ENCODE measurements around the gene RNF113A.
"Not testable (repeated sequence)": the region's sequence is repeated elsewhere in the genome, so short reads cannot be mapped to it uniquely, and the experiment has no call there.

The RNF113A gene

DNA sequence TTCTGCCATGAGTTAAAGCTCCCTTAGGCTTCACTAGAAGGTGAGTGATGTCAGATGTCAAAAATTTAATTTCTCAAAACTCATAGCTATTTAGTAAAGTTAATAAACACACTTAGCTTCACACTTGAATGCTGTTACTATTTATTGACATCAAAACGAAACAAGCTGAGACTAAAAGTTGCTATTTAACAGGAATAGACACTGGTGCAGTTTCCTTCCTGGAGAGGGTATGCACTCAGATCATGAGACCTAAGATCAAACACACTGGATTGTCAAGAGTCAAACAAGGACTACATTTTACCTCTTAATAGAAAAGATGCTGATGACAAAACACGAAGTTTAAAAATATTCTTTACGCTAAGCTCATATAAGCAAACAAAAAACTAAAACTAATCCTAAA lies 37.6 kb downstream of the RNF113A start:
- DNase-seq (ENCODE audit: low read depth): no peak

DNA sequence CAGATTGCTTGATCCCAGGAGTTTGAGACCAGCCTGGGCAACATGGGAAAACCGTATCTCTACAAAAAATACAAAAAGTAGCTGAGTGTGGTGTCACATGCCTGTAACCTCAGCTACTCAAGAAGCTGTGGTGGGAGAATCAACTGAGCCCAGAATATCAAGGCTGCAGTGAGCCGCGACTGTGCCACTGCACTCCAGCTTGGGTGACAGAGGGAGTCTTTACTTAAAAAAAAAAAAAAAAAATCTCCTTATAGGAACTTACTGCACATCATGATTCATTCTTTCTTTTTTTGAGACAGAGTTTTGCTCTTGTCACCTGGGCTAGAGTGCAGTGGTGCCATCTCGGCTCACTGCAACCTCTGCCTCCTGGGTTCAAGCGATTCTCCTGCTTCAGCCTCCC lies 43.1 kb downstream of the RNF113A start:
- DNase-seq (ENCODE audit: low read depth): no peak

DNA sequence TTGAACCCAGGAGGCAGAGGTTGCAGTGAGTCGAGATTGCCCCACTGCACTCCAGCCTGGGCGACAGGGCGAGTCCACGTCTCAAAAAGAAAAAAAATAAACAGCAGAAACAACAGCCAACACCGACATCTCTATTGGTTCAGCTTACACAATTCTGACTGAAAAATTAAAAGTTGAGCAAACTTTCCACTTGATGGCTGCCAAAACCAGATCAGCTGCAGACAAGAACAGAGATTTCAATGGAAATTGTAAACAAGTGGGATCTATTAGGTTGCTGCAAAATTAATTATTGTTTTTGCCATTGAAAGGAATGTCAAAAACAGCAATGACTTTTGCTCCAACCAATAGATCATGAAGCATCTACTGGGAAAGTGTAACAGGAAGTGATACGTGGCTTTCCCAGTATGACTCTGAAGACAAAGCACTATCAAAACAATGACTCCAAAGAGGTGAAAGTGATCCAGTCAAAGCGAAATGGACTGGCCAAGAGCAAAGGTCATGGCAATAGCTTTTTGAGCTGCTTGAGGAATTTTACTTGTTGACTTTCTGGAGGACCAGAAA lies 45.1 kb downstream of the RNF113A start:
- DNase-seq (ENCODE audit: low read depth): no peak

DNA sequence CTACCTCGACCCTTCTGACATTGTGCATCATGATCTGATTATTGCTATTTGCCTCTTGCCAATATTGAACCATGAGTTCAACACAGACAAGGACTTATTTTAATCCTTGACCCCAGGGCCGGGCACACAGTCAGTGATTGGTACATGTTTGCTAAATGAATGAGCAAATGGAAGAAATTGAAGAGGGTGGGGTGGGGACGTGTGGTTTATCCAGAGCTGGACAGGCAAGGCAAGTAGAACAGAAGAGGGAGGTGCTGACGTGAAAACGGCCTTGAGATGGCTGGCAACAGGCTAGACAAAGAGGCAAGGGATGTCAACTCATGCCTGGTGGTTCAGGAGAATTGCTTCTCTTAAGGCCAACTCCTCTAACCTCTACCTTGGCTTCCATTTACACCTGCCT lies 47.3 kb downstream of the RNF113A start:
- not testable (repeated sequence) for DNase-seq (ENCODE audit: low read depth)

DNA sequence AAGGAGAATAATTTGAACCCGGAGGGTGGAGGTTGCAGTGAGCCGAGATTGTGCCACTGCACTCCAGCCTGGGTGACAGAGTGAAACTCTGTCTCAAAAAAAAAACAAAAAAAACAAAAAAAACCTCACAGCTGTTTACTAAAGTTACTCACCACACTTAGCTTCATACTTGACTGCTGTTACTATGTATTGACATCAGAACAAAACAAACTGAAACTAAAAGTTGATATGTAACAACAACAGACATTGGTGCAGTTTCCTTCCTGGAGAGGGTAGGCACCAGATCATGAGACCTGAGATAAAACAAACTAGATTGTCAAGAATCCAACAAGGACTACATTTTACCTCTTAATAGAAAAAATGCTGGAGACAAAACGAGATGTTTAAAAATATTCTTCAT lies 49.8 kb downstream of the RNF113A start:
- not testable (repeated sequence) for DNase-seq (ENCODE audit: low read depth)

All from non-pigmented ciliary epithelial cell (primary cell).